HG03280 (cell line): ENCODE measurements around the gene VCL.
"Not testable (repeated sequence)": the region's sequence is repeated elsewhere in the genome, so short reads cannot be mapped to it uniquely, and the experiment has no call there.

Experiments used
- ATAC-seq: cut with Tn5 transposase; IDR thresholded peaks from one replicate; pipeline ENCODE4 v1.9.1; 2021; ENCODE audit warnings: mild to moderate bottlenecking, moderate library complexity; ENCODE audit not compliant: unreplicated experiment

The VCL gene

DNA sequence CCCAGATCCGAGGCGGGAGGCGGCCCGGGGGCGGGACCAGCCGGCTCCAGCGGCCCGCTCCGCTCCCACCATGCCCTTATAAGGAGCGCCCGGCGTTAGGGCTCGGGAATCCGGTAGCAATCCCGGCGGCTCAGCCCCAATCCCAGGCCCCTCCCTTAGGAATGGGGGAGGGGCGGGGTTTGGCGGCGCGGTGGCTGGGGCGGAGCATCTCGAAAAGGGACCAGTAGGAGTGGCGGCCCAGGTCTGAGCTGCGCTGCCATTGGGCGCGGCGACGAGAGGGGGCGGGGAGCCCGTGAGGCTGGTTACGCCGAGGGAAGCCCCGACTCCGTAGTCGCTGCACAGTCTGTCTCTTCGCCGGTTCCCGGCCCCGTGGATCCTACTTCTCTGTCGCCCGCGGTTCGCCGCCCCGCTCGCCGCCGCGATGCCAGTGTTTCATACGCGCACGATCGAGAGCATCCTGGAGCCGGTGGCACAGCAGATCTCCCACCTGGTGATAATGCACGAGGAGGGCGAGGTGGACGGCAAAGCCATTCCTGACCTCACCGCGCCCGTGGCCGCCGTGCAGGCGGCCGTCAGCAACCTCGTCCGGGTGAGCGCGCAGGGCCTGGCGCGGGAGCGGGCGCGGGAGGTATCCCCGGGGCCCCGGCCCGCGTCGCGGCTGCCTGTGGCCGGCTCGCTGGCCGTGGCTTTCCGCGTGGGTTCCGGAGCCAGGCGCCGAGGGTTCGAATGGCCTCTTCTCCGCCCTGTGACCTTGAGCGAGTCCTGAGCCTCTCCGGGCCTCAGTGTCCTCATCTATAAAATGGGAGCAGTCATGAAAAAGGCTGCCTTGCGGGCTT lies at the start of gene VCL:
TSS of gene VCL (plus strand) at position 330 of the 836 bp plus-strand sequence. CDS start at position 422, 92 bp downstream.
- ATAC-seq: peak; percentile 98

DNA sequence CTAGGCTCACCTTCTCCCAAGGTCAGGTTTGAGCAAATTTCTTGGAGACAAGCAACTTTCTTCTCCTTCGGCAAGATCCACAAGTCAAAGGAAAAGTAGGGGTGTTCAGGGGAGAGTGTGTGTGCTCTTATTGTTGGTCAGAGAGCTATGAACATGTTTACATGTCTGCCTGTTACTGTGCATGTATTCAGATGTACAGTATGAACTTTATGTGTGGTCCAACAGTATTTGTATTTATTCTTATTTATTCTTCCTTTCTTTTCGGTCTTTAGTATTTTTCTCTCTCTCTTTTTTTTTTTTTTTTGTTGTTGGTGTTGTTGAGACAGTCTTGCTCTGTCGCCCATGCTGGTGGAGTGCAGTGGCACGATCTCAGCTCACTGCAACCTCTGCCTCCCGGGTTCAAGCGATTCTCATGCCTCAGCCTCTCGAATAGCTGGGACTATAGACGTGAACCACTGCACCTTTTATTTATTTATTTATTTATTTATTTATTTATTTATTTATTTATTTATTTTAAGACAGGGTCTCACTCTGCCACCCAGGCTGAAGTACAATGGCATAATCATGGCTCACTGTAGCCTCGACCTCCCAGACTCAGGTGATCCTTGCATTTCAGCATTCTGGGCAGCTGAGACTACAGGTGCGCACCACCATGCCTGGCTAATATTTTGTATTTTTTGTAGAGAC lies 48.8 kb upstream of the VCL start:
- ATAC-seq: no peak

DNA sequence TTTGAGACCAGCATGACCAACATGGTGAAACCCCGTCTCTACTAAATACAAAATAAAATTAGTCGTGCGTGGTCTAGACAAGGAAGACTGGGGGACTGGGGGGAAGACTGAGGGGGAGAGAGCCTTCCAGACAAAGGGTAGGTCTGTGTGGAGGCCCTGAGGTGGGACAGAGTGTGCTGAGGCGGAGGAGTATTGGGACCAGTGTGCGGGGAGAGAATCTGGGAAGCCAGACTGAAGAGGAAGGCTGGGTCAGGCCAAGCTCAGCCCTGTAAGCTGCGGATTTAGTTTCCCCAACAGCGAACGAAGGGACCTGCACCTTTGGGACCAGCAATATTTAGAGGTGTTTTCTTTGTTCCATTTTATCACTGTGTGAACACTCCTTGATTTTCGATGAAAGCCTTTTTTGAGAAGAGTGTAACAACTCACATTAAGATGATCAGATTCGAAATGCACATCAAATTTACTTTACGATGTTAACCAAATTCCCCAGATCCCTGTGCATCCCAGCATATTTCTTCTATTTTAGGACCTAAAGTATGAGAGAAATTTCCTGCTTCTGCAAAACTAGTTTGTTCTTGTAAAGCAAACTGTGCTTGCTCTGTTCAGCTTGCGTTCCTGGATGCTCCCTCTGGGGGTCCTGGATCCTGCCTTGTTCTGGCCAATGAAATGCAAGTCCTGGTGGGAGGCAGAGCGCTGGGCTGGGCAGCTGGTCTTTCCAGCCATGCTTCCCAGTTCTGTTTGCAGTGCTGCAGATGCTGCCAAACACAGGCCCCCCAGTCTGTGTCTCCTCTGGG lies 47.6 kb upstream of the VCL start:
- ATAC-seq: no peak

DNA sequence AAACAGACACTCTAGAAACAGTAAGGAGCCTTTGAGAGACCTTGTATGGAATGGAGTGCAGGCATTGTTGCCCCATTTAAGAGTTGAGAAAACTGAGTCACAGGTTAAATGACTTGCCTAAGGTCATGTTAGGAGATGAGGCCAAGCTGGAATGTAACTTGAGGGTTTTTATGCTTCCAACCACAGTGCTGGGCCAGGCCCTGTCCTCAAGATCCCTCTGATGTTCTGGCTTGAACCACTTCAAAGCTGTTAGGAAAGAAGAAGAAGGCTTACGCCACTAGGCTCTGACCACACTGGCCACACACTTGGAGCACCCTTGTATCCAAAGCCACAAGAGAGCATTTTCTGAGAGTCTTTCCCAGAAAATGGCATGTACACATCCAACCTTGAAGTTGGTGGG lies 44.3 kb upstream of the VCL start:
- ATAC-seq: no peak

DNA sequence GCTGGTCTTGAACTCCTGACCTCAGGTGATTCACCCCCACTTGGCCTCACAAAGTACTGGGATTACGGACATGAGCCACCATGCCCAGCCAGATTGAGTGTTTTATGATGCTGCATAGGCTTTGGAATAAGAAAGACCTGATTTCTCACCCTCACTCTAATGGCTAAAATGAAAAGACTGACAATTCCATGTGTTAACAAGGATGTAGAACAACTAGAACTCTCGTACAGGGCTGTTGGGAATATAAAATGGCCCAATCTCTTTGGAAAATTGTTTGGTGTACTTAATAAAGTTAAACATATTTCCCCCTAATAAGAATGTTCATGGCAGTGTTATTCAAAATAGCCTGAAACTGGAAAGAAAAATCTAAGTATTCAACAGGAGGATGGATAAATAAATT lies 43.2 kb upstream of the VCL start:
- no peak for ATAC-seq

DNA sequence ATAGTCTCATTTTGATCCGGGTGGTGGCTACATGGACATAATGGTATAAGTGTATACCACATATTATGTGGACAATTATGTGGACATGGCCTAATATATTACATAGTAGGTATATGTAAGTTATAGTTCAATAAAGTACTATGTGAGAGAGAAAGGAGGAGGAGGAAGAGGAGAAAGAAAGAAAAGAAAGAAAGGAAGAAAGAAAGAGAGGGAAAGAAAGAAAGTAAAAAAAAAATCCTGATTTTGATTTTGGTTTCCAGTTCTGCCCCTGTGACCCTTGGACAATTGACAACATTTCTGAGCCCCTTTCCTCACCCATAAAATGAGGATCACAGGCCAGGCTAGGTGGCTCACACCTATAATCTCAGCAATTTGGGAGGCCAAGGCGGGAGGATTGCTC lies 42.2 kb upstream of the VCL start:
- ATAC-seq: no peak

DNA sequence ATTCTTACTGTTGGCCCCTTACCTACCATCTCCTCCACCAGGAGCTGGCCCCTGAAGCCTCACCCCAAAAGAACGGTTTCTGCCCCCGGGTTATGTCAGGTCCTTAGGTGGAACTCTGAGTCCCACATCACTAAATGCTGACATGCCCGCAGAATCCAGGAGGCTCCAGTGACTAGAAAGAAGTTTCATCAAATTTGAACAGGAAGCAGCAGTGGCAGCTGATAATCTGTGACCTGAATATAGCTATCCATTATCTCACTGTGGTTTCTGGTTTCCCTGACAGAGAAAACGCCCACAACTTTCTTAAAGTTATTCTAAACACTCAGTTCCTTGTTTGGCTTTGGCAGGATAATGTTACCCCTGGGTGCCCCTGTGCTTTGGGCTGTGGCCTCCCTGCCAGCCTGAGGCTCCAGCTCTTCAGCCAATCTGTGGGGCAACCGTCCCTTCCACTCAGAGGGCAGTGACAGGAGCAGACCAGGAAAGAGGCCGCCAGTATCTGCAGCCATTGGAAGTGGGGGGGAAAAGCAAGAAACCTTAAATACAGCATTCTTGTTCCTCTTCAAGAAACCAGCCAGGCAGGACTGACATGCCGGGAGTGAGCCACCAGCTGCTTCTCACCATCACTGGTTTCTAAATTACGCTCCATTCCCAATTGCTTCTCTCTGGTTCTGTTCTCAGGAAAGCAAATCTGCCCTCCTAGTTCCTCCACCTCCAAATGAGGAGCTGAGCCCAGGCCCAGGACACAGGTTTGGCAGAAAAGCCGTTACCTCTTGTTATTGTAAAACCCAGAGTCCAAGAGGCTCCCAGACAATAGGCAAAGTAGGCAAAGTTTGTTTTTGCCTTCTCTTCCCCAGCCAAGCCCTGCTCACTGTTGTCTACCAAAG lies 41.2 kb upstream of the VCL start:
- peak; percentile 43 for ATAC-seq

DNA sequence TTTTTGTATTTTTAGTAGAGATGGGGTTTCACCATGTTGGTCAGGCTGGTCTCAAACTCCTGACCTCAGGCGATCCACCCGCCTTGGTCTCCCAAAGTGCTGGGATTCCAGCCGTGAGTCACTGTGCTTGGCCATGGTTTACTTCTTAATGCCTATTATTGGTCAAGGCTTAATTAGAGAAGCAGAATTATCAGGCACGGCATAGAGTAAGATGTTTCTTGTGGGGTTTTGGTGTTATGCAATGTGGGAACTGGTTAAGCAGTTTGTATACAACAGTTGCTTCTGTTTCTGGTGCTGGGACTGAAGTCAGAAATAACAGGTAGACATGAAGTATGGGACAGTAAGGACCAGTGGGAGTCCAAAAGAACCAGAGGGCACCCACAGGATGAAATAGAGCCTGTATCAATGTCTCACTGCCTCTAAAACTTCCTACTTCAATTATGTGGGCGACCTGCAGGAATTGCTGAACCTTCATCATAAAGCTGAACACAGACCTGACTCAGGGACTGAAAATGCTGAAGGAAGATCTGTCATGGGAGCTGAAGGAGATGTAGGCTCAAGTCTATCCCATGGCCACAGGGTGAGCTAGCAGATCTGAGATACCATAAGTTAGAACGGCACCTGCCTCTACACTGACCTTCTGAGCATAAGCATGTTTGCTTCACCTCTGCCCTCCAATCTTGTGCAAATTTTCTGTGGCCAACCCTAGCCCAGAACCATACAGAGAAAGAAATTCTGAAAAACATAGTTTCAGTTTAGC lies 38.3 kb upstream of the VCL start:
- no peak for ATAC-seq

DNA sequence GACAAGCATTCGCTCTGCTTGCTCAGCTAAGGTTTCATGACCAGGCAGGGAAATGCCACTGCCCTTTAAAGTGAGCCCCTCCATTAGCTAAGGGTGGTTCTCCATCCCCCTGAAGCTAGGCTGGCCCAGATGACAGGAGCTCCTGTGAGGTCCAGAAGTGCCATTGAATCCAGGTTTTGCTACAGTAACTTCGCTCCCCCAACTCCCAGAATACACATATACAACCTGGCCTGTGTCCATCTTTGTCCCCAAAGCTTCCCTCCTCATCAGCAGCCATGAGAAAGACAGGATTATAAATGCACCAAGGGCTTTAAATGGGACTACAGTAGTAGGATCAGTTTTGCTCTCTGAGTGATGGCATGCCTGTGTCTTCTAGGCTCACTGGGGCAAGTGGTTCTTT lies 35.5 kb upstream of the VCL start:
- ATAC-seq: no peak

DNA sequence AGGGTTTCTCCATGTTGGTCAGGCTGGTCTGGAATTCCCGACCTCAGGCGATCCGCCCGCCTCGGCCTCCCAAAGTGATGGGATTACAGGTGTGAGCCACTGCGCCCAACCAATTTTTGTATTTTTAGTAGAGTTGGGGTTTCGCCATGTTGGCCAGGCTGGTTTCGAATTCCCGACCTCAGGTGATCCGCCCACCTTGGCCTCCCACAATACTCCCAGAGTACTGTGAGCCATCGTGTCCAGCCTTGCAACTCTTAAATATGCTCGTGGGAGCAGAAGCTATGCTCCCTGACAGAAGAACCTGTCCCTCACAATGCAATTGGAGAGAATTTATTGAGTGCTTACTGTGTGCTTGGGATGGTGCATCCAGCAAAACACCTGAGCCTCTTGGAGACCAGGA lies 34.4 kb upstream of the VCL start:
- not testable (repeated sequence) for ATAC-seq

DNA sequence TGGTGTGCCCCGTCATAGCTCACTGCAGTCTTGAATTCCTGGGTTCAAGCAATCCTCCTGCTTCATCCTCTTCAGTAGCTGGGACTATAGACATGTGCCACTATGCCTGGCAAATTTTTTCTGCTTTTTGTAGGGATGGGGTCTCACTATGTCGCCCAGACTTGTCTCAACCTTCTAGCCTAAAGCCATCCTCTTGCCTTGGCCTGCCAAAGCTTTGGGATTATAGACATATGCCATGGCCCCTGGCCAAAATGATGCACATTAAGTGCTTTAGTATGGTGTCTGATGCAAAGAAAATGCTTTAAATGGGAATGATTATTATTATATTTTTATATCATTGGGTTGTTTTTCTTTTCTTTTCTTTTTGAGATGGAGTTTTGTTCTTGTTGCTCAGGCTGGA lies 33.2 kb upstream of the VCL start:
- no peak for ATAC-seq

DNA sequence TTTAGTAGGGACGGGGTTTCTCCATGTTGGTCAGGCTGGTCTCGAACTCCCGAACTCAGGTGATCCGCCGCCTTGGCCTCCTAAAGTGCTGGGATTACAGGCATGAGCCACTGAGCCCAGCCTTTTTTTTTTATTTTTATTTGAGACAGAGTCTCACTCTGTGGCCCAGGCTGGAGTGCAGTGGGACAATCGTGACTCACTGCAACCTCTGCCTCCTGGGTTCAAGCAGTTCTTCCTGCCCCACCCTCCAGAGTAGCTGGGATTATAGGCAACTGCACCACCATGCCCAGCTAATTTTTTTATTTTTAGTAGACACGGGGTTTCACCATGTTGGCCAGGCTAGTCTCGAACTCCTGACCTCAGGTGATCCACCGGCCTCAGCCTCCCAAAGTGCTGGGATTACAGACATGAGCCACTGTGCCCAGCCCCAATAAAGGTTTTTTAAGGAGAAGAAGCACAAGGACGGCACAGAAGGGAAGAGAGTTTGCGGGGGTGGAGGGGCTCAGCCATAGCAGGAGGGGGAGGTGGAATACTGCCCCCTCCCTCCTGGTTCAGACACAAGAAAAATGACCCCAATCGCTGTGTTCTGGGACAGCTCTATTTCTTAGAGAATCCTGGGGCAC lies 32.5 kb upstream of the VCL start:
- not testable (repeated sequence) for ATAC-seq

DNA sequence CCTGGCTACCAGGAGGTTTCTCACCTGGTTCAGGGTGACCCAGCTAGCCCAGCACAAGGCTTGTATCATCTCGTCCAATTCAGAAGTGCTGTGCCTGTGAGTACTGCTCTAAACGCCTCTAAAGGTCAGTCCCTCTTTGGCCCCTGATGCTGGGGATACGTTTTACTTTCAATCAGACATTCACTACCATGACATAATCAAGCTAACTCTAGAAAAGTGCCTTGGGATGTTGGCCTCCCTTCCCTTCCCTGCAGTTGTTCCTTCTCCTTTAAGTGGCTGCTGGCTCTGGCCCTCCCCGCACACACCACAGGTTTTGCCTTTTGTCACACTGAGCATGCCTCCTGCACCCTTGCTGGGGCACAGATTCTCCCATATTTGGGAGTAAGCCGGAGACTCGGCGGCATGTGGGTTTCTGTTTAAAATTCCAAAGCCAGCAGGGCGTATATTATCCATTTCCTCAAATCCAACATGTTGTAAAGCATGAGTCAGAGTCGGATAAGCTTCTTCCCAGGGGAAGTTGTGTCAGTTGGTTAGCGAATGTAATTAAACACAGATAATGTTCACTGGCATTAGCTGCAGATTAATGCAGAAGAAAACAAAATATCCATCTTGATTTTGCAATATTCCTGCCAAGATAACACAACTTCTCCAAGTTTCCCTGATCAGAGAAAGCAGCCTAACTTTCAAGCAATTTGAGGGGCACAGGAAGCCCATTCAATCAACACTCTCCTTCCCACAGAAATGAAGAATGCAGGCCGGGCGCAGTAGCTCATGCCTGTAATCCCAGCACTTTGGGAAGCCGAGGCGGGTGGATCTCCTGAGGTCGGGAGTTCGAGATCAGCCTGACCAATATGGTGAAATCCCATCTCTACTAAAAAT lies 31.8 kb upstream of the VCL start:
- ATAC-seq: no peak

DNA sequence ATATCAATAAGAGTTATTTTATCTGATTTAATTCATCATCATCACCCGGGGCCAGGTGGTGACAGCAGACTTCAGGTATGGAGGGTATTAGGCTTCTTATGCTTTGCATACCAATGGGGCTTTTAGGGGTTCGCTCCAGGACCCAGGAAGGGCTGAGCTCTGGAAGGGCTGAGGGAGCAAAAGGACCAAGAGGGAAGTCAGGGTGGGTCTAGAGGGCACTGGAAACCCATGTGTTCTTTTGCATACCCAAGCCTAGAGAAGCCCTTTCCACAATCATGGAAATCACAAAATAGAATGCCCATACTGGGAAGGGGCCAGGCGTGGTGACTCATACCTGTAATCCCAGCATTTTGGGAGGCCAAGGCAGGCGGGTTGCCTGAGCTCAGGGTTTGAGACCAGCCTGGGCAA lies 30.9 kb upstream of the VCL start:
- no peak for ATAC-seq

DNA sequence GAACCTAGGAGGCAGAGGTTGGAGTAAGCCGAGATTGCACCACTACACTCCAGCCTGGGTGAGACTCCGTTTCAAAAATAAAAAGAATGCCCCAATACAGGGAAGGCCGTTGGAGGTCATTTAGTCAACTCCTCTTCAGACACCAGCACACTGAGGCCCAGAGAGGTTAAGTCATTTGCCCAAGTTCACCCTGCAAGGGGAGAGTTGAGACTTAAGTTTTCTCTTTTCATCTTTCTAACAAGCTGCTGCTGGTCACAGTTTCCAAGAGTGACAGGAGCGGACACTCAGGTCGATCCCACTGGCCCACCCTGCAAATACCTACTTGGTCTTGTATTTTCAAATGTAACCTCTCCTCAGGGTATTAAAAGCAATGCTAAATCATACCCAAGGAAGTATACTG lies 30.4 kb upstream of the VCL start:
- no peak for ATAC-seq

DNA sequence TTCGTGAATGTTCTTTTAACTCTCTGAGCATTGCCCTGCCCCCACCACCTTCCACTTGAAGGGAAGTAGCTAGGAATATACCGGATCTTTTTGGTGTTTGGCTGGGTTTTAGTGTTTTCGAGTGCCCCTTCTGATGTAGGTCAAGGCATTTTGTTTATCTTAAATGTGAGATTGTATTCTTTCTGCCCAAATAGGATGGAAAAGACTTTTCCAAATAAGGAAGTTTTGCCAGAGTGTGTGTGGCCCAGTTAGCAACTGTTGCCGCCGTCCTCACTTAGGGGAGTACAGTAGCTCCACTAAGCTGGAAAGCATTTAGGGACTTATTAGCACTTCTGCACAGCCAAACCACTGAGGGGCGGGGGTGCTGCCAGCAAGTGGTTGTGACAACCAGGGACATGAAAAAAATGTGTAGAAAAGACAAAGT lies 29.8 kb upstream of the VCL start:
- no peak for ATAC-seq

DNA sequence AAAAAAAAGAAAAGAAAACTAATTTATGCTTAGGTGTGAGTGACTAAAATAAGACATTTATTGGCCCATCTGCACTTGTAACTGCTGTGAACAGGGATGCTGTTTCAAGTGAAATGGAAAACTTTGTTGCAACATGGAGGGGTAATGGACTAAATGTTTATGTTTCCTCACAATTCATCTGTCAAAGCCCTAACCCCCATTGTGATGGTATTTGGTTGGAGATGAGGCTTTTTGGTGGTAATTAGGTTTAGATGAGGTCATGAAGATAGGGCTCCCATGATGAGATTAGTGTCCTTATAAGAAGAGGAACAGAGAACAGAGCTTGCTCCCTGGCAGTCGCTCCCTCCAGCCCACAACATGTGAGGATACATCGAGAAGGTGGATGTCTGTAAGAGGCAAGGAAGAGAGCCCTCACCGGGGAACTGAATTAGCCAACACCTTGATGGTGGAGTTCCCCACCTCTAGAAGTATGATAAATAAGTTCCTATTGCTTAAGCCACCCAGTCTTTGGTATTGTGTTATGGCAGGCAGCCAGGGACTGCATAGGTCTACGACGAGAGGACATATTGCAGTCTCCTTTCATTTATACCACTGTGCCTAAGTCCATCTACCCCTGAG lies 28.6 kb upstream of the VCL start:
- ATAC-seq: no peak

DNA sequence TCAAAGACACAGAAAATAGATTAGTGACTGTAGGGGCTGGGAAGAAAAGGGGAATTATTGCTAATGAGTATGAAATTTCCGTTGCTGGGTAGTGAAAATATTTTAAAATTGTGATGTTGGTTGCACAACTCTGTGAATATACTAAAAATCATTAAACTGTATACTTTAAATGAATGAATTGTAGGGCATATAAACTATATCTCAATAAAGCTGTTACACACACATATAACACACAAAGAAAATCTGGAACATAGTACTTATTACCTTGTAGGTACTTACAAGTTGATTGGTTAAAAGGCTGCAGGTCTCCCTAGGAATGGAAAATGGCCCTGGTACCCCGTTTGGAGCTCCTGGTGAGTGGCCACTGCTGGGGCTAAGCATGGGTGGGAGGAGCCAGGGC lies 27.1 kb upstream of the VCL start:
- ATAC-seq: no peak
